ENCODE measurements around the gene GFOD1. TPM values are rescaled to one million over a fixed set of nuclear protein-coding genes. Genes with fewer than 3 reads are reported as not detected.
"Not testable (repeated sequence)": the region's sequence is repeated elsewhere in the genome, so short reads cannot be mapped to it uniquely, and the experiment has no call there.

Gene GFOD1
- total RNA-seq, 1 experiment from 2014 or later: 1.3 TPM

GRCh38 chr6:13462458-13463327 lies 24.7 kb downstream of the GFOD1 start:
- Histone ChIP-seq H3K36me3 (no peaks in the 10 kb centered on the region), H3K4me3 (no peak overlapping the region), H3K9me3 (no peaks in the 10 kb centered on the region), H3K27me3 (no peaks in the 10 kb centered on the region)
- DNase-seq: no peak

GRCh38 chr6:13461805-13462204 lies 25.6 kb downstream of the GFOD1 start:
- no peak overlapping the region for H3K4me3 ChIP-seq
- no peaks in the 10 kb centered on the region for H3K27me3 ChIP-seq
- DNase-seq: peak; percentile 31
- no peaks in the 10 kb centered on the region for H3K9me3 ChIP-seq
- H3K36me3 ChIP-seq: no peaks in the 10 kb centered on the region

- Histone ChIP-seq H3K9me3 (no peaks in the 10 kb centered on the region), H3K36me3 (no peaks in the 10 kb centered on the region)
Measured at GRCh38 chr6:13461307-13461706, 26.1 kb downstream of the GFOD1 start.

GRCh38 chr6:13460289-13460688 lies 27.1 kb downstream of the GFOD1 start:
- not testable (repeated sequence) for H3K4me3 ChIP-seq, H3K9me3 ChIP-seq, H3K27me3 ChIP-seq, H3K36me3 ChIP-seq, DNase-seq

More at GRCh38 chr6:13461307-13461706, 26.1 kb downstream of the GFOD1 start:
- no peak overlapping the region for H3K4me3 ChIP-seq
- H3K27me3 ChIP-seq: no peaks in the 10 kb centered on the region
- no peak for DNase-seq

GRCh38 chr6:13457577-13457976 lies 29.8 kb downstream of the GFOD1 start:
- no peaks in the 10 kb centered on the region for H3K27me3 ChIP-seq
- no peak overlapping the region for H3K4me3 ChIP-seq
- H3K9me3 ChIP-seq: no peaks in the 10 kb centered on the region
- H3K36me3 ChIP-seq: no peaks in the 10 kb centered on the region
- peak; percentile 82 for DNase-seq

GRCh38 chr6:13455552-13455966 lies 31.8 kb downstream of the GFOD1 start:
- Histone ChIP-seq H3K4me3 (no peak overlapping the region), H3K27me3 (no peaks in the 10 kb centered on the region), H3K9me3 (no peaks in the 10 kb centered on the region), H3K36me3 (no peaks in the 10 kb centered on the region)
- DNase-seq: no peak

- H3K9me3 ChIP-seq: no peaks in the 10 kb centered on the region
- DNase-seq: no peak
- H3K27me3 ChIP-seq: no peaks in the 10 kb centered on the region
- H3K36me3 ChIP-seq: no peaks in the 10 kb centered on the region
- H3K4me3 ChIP-seq: no peak overlapping the region
Measured at GRCh38 chr6:13454286-13455221, 32.8 kb downstream of the GFOD1 start.

- DNase-seq: peak; percentile 22
- Histone ChIP-seq H3K36me3 (no peaks in the 10 kb centered on the region), H3K4me3 (no peak overlapping the region), H3K27me3 (no peaks in the 10 kb centered on the region), H3K9me3 (no peaks in the 10 kb centered on the region)
Measured at GRCh38 chr6:13453771-13454251, 33.6 kb downstream of the GFOD1 start.

GRCh38 chr6:13453153-13453552 lies 34.2 kb downstream of the GFOD1 start:
- Histone ChIP-seq H3K9me3 (no peaks in the 10 kb centered on the region), H3K27me3 (no peaks in the 10 kb centered on the region), H3K36me3 (no peaks in the 10 kb centered on the region), H3K4me3 (no peak overlapping the region)
- DNase-seq: no peak

- Histone ChIP-seq H3K9me3 (no peaks in the 10 kb centered on the region), H3K4me3 (no peak overlapping the region)
- no peak for DNase-seq
Measured at GRCh38 chr6:13452346-13453117, 34.9 kb downstream of the GFOD1 start.

GRCh38 chr6:13451181-13451895 lies 36.1 kb downstream of the GFOD1 start:
- no peaks in the 10 kb centered on the region for H3K27me3 ChIP-seq

More at GRCh38 chr6:13452346-13453117, 34.9 kb downstream of the GFOD1 start:
- Histone ChIP-seq H3K36me3 (no peaks in the 10 kb centered on the region), H3K27me3 (no peaks in the 10 kb centered on the region)

GRCh38 chr6:13450628-13451027 lies 36.8 kb downstream of the GFOD1 start:
- Histone ChIP-seq H3K36me3 (no peaks in the 10 kb centered on the region), H3K27me3 (no peaks in the 10 kb centered on the region), H3K9me3 (no peaks in the 10 kb centered on the region), H3K4me3 (no peak overlapping the region)
- no peak for DNase-seq

More at GRCh38 chr6:13451181-13451895, 36.1 kb downstream of the GFOD1 start:
- Histone ChIP-seq H3K36me3 (no peaks in the 10 kb centered on the region), H3K9me3 (no peaks in the 10 kb centered on the region), H3K4me3 (no peak overlapping the region)
- no peak for DNase-seq

- Histone ChIP-seq H3K9me3 (no peaks in the 10 kb centered on the region; the same call in 1 of the 2 replicates), H3K36me3 (no peaks in the 10 kb centered on the region), H3K4me3 (no peak overlapping the region), H3K27me3 (no peaks in the 10 kb centered on the region; the same call in 1 of the 2 replicates)
- no peak for DNase-seq
Measured at GRCh38 chr6:13447949-13448724, 39.3 kb downstream of the GFOD1 start.

GRCh38 chr6:13446381-13446780 lies 41.0 kb downstream of the GFOD1 start:
- no peak for DNase-seq
- H3K27me3 ChIP-seq: no peaks in the 10 kb centered on the region; the same call in 1 of the 2 replicates
- H3K36me3 ChIP-seq: no peaks in the 10 kb centered on the region
- H3K4me3 ChIP-seq: no peak overlapping the region
- H3K9me3 ChIP-seq: no peaks in the 10 kb centered on the region; the same call in 1 of the 2 replicates

- H3K4me3 ChIP-seq: no peak overlapping the region
- no peaks in the 10 kb centered on the region; the same call in 1 of the 2 replicates for H3K9me3 ChIP-seq
- H3K36me3 ChIP-seq: no peaks in the 10 kb centered on the region
- no peak for DNase-seq
- H3K27me3 ChIP-seq: no peaks in the 10 kb centered on the region; the same call in 1 of the 2 replicates
Measured at GRCh38 chr6:13445744-13446115, 41.7 kb downstream of the GFOD1 start.

Data from MG63 (cell line).